Measurements from ENCODE around the gene CDC7.
A peak's percentile ranks its signal among the peaks of the same experiment; 100 is the strongest.
"Not testable (repeated sequence)": the region's sequence is repeated elsewhere in the genome, so short reads cannot be mapped to it uniquely, and the experiment has no call there.

Gene CDC7

DNA sequence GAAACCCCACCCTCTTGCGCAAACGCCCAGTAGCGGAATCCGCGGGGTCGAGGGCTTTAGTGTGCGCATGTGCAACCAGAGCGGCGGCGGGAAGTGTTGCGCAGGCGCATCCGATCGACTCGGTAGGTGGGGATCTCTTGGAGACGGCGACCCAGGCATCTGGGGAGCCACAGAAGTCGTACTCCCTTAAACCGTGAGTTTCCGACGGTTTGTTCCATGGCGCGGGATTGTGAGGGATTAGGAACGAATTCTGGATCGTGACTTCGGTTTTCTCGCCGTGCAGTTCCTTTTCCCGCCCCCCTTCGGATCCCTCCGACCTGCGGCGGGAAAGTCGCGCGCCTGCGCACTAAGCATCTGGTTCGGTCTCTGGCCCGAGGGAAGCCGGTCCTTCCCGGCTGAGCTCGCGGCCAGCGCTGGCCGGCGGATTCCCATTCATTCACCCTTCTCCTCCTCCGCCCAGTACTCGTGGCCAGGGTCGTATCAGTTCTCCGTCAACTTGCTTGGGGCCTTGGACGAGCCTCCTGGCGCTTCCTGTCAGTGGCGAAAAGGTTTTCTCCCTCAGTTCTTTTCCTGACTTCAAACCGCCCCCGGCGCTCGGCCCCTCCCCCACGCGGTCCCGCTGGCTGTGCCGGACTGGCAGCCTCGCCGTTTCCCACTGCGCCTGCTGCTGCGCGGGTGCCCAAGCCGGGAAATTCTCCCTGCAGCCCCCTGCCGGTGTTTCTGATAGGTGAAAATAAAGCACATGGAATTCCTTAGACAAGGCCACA lies at the start of gene CDC7:
Gene CDC7, plus strand, starts transcription at position 96 of the 767 bp plus-strand sequence. CDS start 866 bp downstream, outside the sequence.
- DNase-seq: peak; percentile 93

DNA sequence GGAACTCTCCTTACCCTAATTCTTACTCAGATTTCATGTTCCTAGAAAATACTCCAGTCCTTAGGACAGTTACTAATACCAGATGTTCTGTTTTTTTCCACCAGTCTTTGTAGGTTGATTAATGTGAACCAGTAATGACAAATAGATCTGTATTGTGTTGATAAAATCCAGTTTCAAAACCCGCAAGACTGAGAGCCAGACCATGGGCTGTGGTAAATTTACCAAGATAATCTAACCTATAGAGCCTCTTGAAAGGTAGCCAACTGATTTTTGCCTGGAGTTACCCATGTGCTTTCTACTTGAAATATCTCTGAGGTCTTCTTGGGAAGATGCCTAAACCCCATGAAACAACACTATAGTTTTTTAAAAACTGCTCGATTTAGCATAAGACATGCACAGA lies 46.5 kb upstream of the CDC7 start:
- DNase-seq: no peak

DNA sequence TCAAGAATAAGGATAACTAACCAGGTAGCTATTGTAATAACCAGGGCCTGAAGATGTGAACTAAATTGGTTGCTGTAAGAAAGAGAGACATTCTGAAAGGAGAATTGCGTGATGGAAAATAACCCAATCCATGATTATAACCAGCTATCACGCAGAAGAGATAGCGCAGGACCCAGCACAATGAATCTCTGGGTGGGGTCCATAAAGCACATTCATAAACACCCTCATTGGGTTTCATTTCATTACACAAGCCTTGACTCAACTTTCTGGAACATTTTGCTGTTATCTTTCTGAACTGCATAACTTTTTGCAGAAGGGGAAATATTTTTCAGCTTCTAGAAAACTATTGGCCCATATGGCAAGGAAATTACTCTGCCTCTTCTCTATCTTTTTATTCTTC lies 45.3 kb upstream of the CDC7 start:
- DNase-seq: no peak

DNA sequence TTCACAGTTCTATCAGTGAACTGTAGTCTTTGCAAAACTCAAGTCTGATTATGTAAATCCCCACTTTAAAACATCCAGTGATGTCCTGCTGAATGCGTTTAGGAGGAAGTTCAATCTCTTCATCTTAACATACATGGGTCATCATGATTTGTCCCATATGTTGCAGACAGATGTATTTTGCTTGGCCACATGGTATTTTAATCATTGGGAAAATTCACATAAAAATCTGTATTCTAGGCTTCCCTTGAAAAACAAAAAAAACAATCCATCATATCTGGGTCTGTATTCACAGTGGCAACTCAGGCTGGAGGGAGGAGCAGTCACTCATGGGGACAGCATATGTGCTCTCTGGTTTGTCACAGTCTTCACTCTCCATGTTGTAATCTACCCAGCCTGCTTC lies 44.8 kb upstream of the CDC7 start:
- no peak for DNase-seq

DNA sequence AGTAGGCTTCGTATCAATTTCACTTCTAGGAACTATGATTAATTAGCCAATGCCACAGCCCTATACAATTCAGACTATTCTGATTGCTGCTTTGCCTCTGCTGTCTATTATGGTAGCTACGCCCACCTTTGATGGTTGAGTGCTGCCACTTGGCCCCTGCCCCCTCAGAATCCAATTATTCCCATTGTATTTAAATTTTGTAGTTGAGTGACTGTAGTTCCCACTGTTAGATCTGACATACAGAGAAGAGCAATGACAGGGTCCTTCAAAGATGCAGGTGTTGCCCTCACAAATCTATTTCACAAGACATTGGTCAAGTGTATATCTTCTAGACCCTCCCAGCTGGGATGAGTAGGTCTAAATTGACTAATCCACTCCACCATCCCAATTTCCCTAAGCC lies 35.3 kb upstream of the CDC7 start:
- not testable (repeated sequence) for DNase-seq

DNA sequence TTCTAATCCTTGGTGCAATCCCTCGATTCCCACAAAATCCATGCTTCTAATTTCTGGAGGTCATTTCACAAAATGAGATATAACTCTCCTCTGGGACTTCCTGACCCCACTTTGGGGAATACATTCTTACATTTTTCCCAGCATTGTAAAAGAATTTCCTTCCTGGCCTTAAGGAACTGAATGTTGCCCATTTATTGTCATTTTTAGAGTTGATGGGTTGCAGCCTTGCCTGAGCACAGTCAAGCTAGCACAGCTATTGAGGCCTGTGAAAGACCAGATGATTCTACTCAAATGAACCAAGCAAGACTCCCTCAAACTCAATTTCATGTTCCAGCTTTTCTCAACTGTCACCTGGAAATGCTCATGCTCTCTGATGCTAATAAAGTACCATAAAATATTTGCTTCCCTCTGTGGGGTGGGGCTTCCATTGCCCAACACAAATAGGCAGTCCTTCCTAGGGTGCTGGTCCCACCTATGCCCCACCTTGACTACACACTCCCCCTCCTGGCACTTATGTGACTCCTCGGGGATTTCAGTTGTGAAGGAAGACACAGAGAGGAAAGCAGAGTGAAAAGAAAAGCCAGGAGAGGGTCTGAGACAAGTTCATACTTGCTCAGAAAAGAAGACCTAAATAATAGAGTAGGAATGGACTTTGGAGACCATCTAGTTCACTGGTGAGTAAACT lies 24.0 kb upstream of the CDC7 start:
- DNase-seq: no peak

DNA sequence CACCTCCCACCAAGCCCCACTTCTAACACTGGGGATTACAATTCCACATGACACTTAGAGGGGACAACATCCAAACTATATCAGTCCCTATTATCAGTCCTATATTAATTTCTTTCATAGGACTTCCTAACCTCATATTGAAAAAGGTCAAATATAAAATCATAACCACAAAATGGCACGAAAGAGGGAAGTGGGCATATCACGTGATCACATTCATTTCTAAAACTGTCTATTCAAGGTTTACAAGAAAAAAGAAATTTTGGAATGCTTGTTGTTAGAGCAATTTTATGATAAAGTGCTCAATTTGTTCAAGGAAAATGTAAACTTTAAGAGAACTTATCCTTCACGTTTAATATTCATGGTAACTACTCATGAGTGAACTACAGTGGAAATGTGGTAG lies 13.2 kb upstream of the CDC7 start:
- DNase-seq: no peak

DNA sequence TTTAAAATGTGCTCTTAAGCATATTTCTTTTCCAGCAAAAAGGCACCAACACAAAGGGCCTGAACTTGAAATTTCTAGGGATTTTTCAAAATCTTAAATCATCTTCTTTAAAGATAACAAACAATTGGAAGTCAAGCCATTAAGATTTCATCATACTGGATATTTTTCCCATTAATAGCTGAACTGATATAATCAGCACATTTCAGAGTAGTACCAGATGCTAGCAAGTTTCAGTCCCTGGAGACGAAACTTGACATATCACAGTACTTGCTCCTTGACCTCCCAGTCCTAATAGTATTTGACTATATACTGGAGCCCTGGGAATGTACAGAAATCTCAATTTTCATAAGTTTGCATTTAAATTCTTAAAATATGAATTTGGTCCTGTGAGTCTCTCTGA lies 10.2 kb upstream of the CDC7 start:
- no peak for DNase-seq

DNA sequence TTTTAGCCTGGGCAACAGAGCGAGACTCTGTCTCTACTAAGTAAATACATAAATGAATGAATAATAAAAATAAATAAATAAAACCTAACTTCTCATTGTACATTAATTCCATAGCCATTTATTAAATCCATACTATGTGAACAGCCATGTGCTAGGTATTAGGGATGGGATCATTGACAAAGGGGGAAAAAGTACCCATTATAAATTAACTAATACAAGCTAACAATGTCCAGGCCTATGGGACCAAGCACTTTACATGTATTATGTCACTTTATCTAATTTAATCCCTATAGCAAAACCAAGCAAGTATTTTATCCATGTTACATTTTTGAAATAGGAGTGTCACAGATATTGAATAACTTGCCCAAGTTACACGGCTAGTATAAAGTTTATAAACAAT lies 2.6 kb upstream of the CDC7 start:
- no peak for DNase-seq

DNA sequence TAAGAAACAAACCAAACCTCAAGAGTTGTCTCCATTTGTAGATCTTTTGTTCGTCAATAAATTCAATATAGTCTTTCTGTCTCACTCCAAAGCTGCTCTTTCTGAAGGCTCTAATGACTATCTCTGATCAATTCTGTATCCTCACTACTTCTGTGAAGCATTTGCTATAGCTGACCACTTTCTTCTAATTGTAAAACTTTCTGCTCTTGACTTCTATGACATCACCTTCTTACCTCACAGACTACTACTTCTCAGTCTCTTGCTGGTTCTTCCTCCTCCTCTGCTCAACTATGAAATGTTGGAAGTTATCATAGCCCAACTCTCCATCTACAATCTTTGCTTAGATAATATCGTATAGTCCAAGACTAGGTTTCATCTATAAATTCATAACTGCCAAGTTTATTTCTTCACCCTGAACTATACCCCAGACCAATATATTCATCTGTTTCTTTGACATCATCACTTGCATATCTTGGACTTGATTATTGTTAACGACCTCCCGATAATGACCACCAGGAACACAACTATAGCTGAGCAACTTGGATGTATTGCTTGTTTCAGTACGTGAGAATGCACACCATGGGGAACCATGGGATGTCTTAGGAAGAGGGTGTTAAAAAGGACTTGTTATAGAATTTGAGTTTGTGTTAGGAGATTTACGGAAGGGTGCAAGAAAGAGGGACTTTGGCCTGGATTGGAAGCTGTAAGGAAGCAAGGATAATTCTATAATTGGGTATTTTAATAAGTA lies 2.0 kb upstream of the CDC7 start:
- DNase-seq: no peak

DNA sequence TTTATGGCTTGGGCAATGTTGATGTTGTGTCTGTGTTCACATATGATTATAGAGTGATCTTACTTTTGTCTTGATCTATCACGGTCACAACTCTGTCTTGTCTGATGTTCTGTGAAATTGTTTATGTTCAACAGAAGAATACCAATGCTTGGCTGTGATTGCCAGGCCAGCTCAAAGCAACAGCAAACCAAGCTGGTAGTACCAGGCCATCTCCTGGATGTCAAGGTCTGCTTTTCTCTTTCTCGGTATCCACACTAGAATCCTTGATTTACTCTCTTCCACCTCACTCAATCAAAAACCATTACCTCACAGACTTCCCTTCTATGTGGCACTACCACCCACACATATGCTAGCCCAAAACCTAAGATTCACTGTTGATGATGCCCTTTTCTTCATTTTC lies 1.3 kb upstream of the CDC7 start:
- DNase-seq: no peak

DNA sequence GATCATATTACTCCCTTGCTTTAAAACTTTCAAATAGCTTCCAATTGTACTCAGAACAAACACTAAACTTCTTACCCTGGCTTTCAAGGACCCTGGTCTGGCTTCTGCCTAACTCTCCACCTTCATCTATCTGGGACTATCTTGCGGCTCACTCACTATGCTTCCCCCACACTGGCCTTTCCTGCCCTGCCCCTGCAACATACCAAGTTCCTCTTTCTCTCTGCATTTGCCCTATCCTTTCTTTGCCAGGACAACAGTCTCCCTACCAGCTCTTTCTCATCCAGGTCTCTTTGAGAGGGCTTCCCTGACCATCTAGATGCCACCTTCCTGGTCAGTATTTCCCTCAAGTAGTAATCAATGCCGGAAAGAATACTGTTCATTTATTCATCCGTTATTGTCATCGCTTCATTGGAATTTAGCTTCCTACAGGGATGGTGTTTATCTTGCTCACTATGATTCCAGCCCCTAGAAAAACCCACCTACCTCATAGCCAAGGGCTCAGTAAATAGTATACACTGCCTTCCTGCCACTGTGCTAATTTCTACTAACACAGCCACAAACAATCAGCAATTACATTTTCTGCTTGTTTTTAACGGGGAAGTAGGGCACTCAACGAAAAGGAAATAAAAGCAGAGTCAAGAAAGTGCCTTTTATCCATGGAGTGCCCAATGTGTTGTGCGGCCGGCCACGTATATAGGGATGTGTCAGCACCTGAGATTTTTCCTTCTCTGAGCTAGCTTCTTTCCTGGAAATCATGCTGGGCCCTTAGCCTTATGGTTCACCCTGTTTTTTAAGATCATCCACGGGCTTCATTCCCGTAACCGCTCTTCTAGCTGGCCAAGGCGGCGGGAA lies 521 bp upstream of the CDC7 start:
- no peak for DNase-seq

DNA sequence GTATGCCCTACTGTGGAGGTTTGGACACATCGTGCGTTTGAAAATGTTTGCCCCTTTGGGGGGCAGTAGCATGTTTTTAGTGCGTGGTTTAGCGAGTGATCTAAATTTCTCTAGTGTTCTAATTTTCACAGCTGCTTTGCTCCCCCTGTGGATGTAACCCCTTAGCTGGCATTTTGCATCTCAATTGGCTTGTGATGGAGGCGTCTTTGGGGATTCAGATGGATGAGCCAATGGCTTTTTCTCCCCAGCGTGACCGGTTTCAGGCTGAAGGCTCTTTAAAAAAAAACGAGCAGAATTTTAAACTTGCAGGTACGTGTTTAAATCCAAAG lies 836 bp downstream of the CDC7 start:
- peak; percentile 91 for DNase-seq

DNA sequence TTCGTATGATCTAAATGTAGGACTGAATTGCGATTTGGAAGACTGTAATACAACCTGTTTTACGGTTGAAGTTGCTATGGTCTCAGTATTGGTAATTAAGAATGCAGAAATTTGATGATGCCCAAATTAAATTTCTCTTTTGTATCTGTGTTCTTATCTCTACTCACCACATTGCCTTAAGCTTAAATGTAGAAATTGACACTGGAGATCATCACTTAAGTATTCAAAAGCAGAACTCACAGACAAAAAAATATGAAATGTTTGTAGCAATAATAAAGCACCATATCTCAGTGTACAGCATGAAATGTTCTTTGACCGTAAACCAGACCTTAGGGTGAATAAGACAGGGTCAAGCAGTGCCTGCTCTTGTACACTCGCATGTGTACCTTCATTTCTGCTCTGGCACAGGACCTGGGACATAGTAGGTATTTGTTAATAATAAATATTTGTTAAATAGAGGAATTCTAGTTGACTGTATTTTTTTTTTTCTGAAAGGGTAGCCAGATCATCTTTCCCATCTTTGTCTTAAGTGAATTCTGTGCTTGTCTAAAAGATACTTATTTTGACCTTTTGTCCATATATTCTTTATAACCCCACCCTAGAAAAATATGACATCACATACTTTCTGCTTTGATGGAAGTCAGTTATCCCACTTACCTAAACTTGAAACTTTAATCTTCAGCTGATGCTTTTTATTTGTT lies 1.5 kb downstream of the CDC7 start:
- DNase-seq: peak; percentile 69

DNA sequence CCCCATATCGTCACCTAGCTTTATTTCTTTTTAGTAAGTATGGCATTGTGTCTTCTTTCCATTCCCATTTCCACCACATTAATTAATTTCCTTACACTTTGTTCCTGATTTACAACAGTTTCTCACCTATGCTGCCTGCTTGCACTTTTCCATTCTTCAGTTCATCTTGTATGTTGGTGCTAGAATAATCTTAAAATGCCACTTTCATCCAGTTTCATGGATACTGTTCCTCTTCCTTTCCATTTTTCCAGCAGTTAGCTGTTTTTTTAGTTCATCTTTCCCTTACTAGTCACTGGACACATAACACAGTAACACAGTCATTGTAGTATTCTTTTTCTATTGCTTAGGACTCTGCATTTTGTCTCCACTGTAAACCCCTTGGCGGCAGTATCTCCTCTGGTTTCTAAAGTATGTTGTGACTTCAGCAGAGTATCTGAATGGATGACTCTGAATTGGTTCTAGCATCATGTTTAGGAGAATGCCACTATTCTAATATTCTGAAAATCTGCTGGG lies 2.1 kb downstream of the CDC7 start:
- DNase-seq: peak; percentile 22

DNA sequence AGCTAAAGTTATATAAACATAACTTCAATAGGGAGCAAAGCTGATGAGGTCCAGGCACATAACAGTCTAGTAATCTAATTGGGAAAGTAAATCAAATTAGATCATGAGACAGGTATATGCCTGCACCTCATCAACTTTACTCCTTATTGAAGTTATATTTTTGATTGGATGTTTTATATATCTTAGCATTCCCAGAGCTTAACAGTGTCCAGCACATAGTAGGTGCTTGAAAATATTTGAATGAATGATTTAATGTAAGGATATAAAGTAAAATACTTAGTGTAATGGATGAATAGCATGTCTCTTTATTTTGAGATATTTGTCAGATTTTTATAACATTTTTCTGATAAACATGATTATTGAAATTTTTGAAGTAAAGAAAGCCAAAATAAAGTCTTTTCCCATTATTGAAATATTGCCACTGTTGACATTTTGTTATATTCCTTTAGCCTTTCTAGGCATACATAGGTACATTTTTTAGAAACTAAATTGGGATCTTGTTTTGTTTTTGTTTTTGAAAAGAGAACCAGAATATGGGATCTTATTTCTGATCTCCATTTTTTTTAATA lies 2.8 kb downstream of the CDC7 start:
- no peak for DNase-seq

DNA sequence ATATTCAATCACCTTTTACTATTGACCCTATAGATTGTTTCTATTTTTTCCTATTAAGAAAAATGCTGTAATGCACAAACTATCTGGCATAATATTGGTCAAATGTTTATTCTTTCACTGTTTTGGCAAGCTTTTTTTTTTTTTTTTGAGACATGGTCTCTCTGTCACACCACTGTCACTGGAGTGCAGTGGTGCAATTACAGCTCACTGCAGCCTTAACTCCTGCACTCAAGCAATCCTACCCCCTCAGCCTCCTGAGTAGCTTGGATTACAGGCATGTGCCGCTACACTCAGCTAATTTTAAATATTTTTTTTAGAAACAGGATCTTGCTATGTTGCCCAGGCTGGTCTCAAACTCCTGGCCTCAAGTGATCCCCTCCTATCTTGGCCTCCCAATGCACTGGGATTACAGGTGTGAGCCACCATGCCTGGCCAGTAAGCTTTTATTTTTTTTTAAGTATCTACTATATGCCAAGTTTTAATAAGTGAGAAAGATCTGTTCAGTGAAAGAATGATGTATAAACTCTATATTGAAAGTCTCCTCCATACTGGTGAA lies 3.4 kb downstream of the CDC7 start:
- no peak for DNase-seq

DNA sequence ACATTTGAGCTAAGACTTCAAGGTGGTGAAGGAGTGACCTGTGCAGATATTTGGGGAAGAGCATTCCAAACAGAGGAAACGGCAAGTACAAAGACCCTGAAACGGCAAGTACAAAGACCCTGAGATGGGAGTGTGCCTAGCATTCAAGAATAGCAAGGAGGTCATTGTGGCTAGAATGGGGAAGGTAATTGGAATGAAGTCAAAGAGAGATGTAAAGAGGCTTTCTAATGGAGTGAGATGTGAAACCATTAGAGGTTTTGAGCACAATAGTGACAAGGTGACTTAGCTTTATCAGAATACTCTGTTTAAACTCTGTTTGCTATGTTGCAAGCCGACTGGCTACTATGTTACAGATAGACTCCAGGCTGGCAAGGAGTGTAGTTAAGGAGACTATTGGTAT lies 4.4 kb downstream of the CDC7 start:
- no peak for DNase-seq

DNA sequence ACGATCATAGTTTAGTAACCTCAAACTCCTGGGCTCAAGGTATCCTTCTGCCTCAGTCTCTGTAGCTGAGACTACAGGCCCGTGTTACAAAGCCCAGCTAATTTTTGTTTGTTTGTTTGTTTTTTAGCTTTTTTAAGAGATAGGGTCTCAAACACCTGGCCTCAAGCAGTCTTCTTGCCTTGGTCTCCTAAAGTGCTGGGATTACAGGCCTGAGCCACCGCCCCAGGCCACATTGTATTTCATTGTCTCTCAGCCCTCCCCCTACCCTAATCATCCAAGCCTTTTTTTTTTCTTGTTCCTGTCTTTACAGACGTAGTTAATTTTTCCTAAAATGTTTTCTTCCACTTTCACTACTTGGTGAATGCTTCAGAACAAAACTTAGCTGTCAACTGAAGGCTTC lies 5.4 kb downstream of the CDC7 start:
- DNase-seq: no peak

DNA sequence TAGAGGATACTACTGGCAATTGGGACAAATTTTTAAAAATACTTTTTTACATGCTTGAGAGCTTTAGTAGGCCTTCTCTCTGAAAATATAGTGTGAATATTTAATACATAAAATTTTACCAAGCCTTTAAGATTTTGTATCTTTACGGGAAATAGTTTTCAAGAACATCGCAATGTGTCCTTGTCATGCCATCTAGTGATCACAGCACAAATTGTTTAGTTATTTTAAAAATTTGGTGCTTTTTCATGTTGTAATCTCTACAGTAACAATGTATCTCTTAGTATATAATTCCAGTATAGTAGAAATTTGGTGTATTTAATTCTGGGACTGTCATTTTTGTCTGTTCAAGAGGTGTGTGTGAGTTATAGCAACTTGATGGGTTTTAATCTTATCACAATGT lies 6.7 kb downstream of the CDC7 start:
- no peak for DNase-seq

DNA sequence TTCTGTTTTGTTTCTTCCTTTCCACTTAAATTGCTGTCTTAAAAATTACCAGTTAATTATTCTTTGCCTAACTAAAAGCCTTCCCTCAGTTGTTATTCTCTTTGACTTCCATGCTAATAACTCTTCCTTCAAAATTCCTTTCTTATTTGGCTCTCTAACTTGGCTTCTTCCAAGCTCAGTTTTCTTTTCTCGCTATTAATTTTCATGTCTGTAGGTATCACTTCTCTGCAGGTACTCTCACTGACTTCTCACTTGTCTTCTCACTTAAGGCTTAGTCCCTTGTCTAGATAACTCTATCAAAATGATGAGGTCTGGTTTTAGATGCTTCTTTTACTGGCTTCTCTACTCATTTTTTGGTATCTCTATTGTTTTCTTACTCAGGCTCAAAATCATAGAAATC lies 10.1 kb downstream of the CDC7 start:
- no peak for DNase-seq

DNA sequence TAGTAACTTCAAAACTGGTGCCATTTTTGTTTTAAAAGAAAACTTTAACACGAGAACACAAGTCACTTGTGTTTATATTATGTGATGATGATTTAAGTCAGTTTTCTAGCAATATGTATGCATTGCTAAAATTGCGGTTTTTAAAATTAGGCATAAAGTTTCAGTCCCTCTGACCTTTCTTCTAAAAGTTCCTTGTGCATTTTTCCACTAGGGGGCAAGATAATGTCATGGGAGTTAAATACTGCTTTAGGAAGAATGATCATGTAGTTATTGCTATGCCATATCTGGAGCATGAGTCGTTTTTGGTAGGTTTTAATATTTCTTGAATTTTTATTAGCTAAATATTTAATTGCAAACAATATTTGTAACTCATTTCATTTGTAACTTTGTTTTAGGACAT lies 10.7 kb downstream of the CDC7 start:
- peak; percentile 16 for DNase-seq

Measured in DMS79 treated with DMSO at 0.1 percent for 48 hours (cell line).